CD14-positive monocyte (primary cell): ENCODE data around the gene MED7. TPM values are rescaled to one million over a fixed set of nuclear protein-coding genes. Genes with fewer than 3 reads are reported as not detected.

Source experiments
- DNase-seq, 3 donors: peaks; one replicate each; pipeline ENCODE4 v3.0.0-alpha.2; 2011 to 2022
- H2AFZ ChIP-seq: 2 replicates; pipeline ENCODE4 v1.6.0; 2012; ENCODE audit warnings: mild to moderate bottlenecking, low read depth, low read length, inconsistent platforms; ENCODE audit not compliant: insufficient read depth, poor library complexity, severe bottlenecking
- H3K27ac ChIP-seq, 2 donors: 1 replicate in 1 of 2; 2 replicates in 1 of 2; pipeline ENCODE4 v1.5.1; 2012 to 2013; ENCODE audit warnings: low read length in 2 of 2, control low read depth in 1 of 2, inconsistent platforms in 1 of 2, low read depth in 1 of 2, mild to moderate bottlenecking in 1 of 2
- H3K27me3 ChIP-seq, 2 donors: one replicate each; pipeline versions ENCODE4 v1.6.0 to v1.6.1; 2011 to 2013; ENCODE audit warnings: low read length in 2 of 2; ENCODE audit not compliant: control insufficient read depth in 2 of 2, insufficient read depth in 2 of 2
- H3K36me3 ChIP-seq, 2 donors: replicated peaks in 1 of 2; 1 replicate in 1 of 2; 2 replicates in 1 of 2; pipeline versions ENCODE4 v1.5.1 to v1.6.1; 2012 to 2013; ENCODE audit warnings: low read length in 2 of 2, control low read depth in 1 of 2, inconsistent platforms in 1 of 2, mild to moderate bottlenecking in 1 of 2; ENCODE audit not compliant: insufficient read depth in 2 of 2, control insufficient read depth in 1 of 2
- H3K4me1 ChIP-seq, 2 donors: 1 replicate in 1 of 2; 2 replicates in 1 of 2; pipeline versions ENCODE4 v1.5.1 to v1.6.1; 2012 to 2013; ENCODE audit warnings: low read length in 2 of 2, control low read depth in 1 of 2, inconsistent platforms in 1 of 2, mild to moderate bottlenecking in 1 of 2, moderate library complexity in 1 of 2; ENCODE audit not compliant: insufficient read depth in 2 of 2, control insufficient read depth in 1 of 2
- H3K4me2 ChIP-seq: replicated peaks from 2 replicates; pipeline ENCODE3; 2012; ENCODE audit warnings: low read length, moderate library complexity, mild to moderate bottlenecking; ENCODE audit not compliant: poor library complexity, severe bottlenecking; ENCODE audit errors: extremely low read depth
- H3K4me3 ChIP-seq, 3 experiments: fragments of 200-600 bp in 1 of 3; sonication (generic) in 1 of 3; replicated peaks in 1 of 3; 1 replicate in 2 of 3; 2 replicates in 1 of 3; pipeline ENCODE4 v1.5.1; 2011 to 2013; ENCODE audit warnings: low read length in 3 of 3, mild to moderate bottlenecking in 3 of 3, control low read depth in 2 of 3, low read depth in 2 of 3, inconsistent platforms in 1 of 3, moderate library complexity in 1 of 3
- H3K79me2 ChIP-seq: 2 replicates; pipeline ENCODE4 v1.6.0; 2012; ENCODE audit warnings: mild to moderate bottlenecking, control low read depth, inconsistent platforms, low read length, moderate library complexity; ENCODE audit not compliant: insufficient read depth
- H3K9ac ChIP-seq: 2 replicates; pipeline ENCODE4 v1.6.0; 2017; ENCODE audit warnings: low read length, mild to moderate bottlenecking; ENCODE audit not compliant: insufficient read depth, poor library complexity, severe bottlenecking
- H3K9me3 ChIP-seq, 2 donors: replicated peaks in 1 of 2; 1 replicate in 1 of 2; 2 replicates in 1 of 2; pipeline versions ENCODE4 v1.5.1 to v1.6.1; 2012 to 2013; ENCODE audit warnings: low read length in 2 of 2, control low read depth in 1 of 2; ENCODE audit not compliant: control insufficient read depth in 1 of 2, insufficient read depth in 1 of 2
- H4K20me1 ChIP-seq: 2 replicates; pipeline ENCODE4 v1.6.0; 2012; ENCODE audit warnings: mild to moderate bottlenecking, low read length, control low read depth, moderate library complexity; ENCODE audit not compliant: insufficient read depth
- H3K27ac Mint-ChIP-seq, 7 donors: one replicate each; pipeline ENCODE4 v1.8.0; 2020; ENCODE audit warnings: mild to moderate bottlenecking in 7 of 7, mixed read lengths in 7 of 7, moderate library complexity in 6 of 7, inconsistent platforms in 2 of 7
- H3K27me3 Mint-ChIP-seq, 3 donors: one replicate each; pipeline ENCODE4 v1.8.0; 2021 to 2022; ENCODE audit warnings: low read depth in 3 of 3, mild to moderate bottlenecking in 3 of 3, mixed read lengths in 3 of 3, moderate library complexity in 3 of 3, inconsistent platforms in 1 of 3
- H3K36me3 Mint-ChIP-seq, 2 donors: one replicate each; pipeline ENCODE4 v1.8.0; 2020; ENCODE audit warnings: mixed read lengths in 2 of 2, inconsistent platforms in 1 of 2, mild to moderate bottlenecking in 1 of 2
- H3K4me1 Mint-ChIP-seq: one replicate; pipeline ENCODE4 v1.8.0; 2020; ENCODE audit warnings: mild to moderate bottlenecking, mixed read lengths
- H3K4me3 Mint-ChIP-seq, 2 donors: one replicate each; pipeline ENCODE4 v1.8.0; 2020; ENCODE audit warnings: mild to moderate bottlenecking in 2 of 2, mixed read lengths in 2 of 2, moderate library complexity in 1 of 2
- H3K9me3 Mint-ChIP-seq, 7 donors: one replicate each; pipeline ENCODE4 v1.8.0; 2020 to 2022; ENCODE audit warnings: mixed read lengths in 7 of 7, mild to moderate bottlenecking in 6 of 7, moderate library complexity in 6 of 7, inconsistent platforms in 2 of 7
- CTCF ChIP-seq: fragments of 200-600 bp; IDR thresholded peaks from one replicate; pipeline ENCODE4 v1.8.0; 2022; ENCODE audit warnings: antibody characterized with exemption, mild to moderate bottlenecking
- WGBS: methylation state at CpG from one replicate; pipeline ENCODE4 v1.1.5; 2013; ENCODE audit warnings: missing lambda C conversion rate; ENCODE audit not compliant: insufficient coverage; 5-methylcytosine and 5-hydroxymethylcytosine counted together
- intact Hi-C, 2 donors: fragments of 100-400 bp; cut with micrococcal nuclease; formaldehyde crosslinking; loops; one replicate each; pipeline versions ENCODE4 v1.15.0 to v1.15.1; 2023
- polyA plus RNA-seq, 3 donors: library from polyadenylated mRNA; depleted of rRNA in 1 of 3; unstranded in 2 of 3; stranded (reverse) in 1 of 3; fragments of 300-500 nt in 2 of 3; fragments of >200 nt in 1 of 3; fragmentation: Illumina TruSeq in 2 of 3; gene quantifications; 1 replicate in 2 of 3; 2 replicates in 1 of 3; pipeline ENCODE4 v1.2.3, GENCODE V29; 2012 to 2021

MED7 gene
- polyA plus RNA-seq, 3 donors = 5.9 to 13.0 (median 11.9) TPM

GRCh38 chr5:157130925-157131324 lies 11.7 kb downstream of the MED7 start:
- DNase-seq = peak; percentile 43 to 61 (median 51)
- peaks cover 28% of the 10 kb centered on the region for H3K4me1 Mint-ChIP-seq
- no peaks in the 10 kb centered on the region for H3K9me3 ChIP-seq
- no peaks in the 10 kb centered on the region for H3K27me3 ChIP-seq
- no peak for TF ChIP-seq CTCF
- H3K9me3 Mint-ChIP-seq = peaks cover 0 to 2% (median 0%) of the 10 kb centered on the region in 7 donors
- H3K27ac Mint-ChIP-seq = peak overlapping the region in 1 of 7 donors; percentile 63
- no peak overlapping the region for H3K27ac ChIP-seq
- H4K20me1 ChIP-seq = no peaks in the 10 kb centered on the region
- peaks cover 2% of the 10 kb centered on the region in 2 donors for H3K36me3 Mint-ChIP-seq
- no peak overlapping the region for H2AFZ ChIP-seq
- peaks cover 0 to 8% (median 0%) of the 10 kb centered on the region in 3 donors for H3K27me3 Mint-ChIP-seq
- H3K9ac ChIP-seq = no peak overlapping the region
- intact Hi-C loops = loop anchor here in 1 of 2 donors (5.0 kb wide), 1 partner anchor 44 kb away; no protein-coding TSS in a partner anchor
- peaks cover 0 to 6% of the 10 kb centered on the region in 2 donors for H3K4me1 ChIP-seq
- no peak overlapping the region for H3K4me3 ChIP-seq
- H3K4me2 ChIP-seq = no peak overlapping the region
- no peak overlapping the region for H3K4me3 Mint-ChIP-seq
- WGBS = no CpG with 5 or more reads among the region's 7 CpGs
- H3K36me3 ChIP-seq = peaks cover 0 to 4% of the 10 kb centered on the region in 2 donors
- no peaks in the 10 kb centered on the region for H3K79me2 ChIP-seq

GRCh38 chr5:157121709-157122108 lies 21.0 kb downstream of the MED7 start:
- Histone ChIP-seq H3K4me1 (peaks cover 0 to 5% of the 10 kb centered on the region in 2 donors), H4K20me1 (no peaks in the 10 kb centered on the region), H3K4me3 (no peak overlapping the region), H3K9me3 (peaks cover 9 to 17% of the 10 kb centered on the region in 2 donors), H3K27me3 (no peaks in the 10 kb centered on the region), H3K79me2 (no peaks in the 10 kb centered on the region), H3K9ac (no peak overlapping the region), H2AFZ (no peak overlapping the region), H3K36me3 (no peaks in the 10 kb centered on the region), H3K4me2 (no peak overlapping the region), H3K27ac (no peak overlapping the region)
- intact Hi-C loops = no loop called here
- Mint-ChIP-seq H3K36me3 (no peaks in the 10 kb centered on the region), H3K27ac (peak overlapping the region in 2 of 7 donors; percentile 17 to 71), H3K4me3 (no peak overlapping the region), H3K4me1 (peaks cover 7% of the 10 kb centered on the region), H3K27me3 (peaks cover 0 to 5% (median 0%) of the 10 kb centered on the region in 3 donors), H3K9me3 (peaks cover 12 to 23% (median 20%) of the 10 kb centered on the region in 7 donors)
- no peak for DNase-seq
- TF ChIP-seq CTCF = no peak
